Osteoblast (primary cell): Measurements from ENCODE around the gene SLC2A13. TPM values are rescaled to one million over a fixed set of nuclear protein-coding genes. Genes with fewer than 3 reads are reported as not detected.

Experiments
- DNase-seq: peaks from one replicate; pipeline ENCODE4 v3.0.0; 2011; ENCODE audit warnings: low spot score, mixed read lengths; ENCODE audit not compliant: insufficient read length; ENCODE audit errors: missing footprints
- H2AFZ ChIP-seq: 2 replicates; pipeline ENCODE4 v1.6.0; 2011; ENCODE audit warnings: mild to moderate bottlenecking, low read length
- H3K27ac ChIP-seq: 2 replicates; pipeline ENCODE4 v1.5.1; 2011; ENCODE audit warnings: mild to moderate bottlenecking, low read depth, low read length, moderate library complexity
- H3K27me3 ChIP-seq: 2 replicates; pipeline ENCODE4 v1.6.0; 2012; ENCODE audit warnings: mild to moderate bottlenecking, control low read depth, inconsistent platforms, low read length, moderate library complexity; ENCODE audit not compliant: insufficient read depth
- H3K36me3 ChIP-seq: 2 replicates; pipeline ENCODE4 v1.5.1; 2011; ENCODE audit warnings: mild to moderate bottlenecking, low read length, control low read depth, moderate library complexity; ENCODE audit not compliant: insufficient read depth
- H3K4me1 ChIP-seq: 2 replicates; pipeline ENCODE4 v1.5.1; 2011; ENCODE audit warnings: mild to moderate bottlenecking, low read length, control low read depth, moderate library complexity; ENCODE audit not compliant: insufficient read depth
- H3K4me2 ChIP-seq: 2 replicates; pipeline ENCODE4 v1.6.0; 2011; ENCODE audit warnings: mild to moderate bottlenecking, low read length; ENCODE audit not compliant: insufficient read depth
- H3K4me3 ChIP-seq: fragments of 200-600 bp; sonication (generic); 3 replicates; pipeline ENCODE4 v1.5.1; 2012; ENCODE audit warnings: mild to moderate bottlenecking, low read length, inconsistent platforms; ENCODE audit not compliant: insufficient read depth
- H3K79me2 ChIP-seq: 2 replicates; pipeline ENCODE4 v1.6.0; 2012; ENCODE audit warnings: mild to moderate bottlenecking, low read length, control low read depth, inconsistent platforms; ENCODE audit not compliant: insufficient read depth
- H3K9me3 ChIP-seq: 2 replicates; pipeline ENCODE4 v1.5.1; 2011; ENCODE audit warnings: low read depth, low read length, control low read depth
- H4K20me1 ChIP-seq: 2 replicates; pipeline ENCODE4 v1.6.0; 2012; ENCODE audit warnings: mild to moderate bottlenecking, low read length, control low read depth; ENCODE audit not compliant: insufficient read depth
- CTCF ChIP-seq: IDR thresholded peaks from 2 replicates; pipeline ENCODE4 v1.5.1; 2011; ENCODE audit warnings: mild to moderate bottlenecking, low read depth, low read length, moderate library complexity; ENCODE audit errors: extremely low read depth
- total RNA-seq: library from RNA; depleted of rRNA; stranded (reverse); fragments of >200 nt; gene quantifications from 2 replicates; pipeline ENCODE4 v1.2.3, GENCODE V29; 2012

The SLC2A13 gene
- total RNA-seq, 1 donor = 12.3 TPM

GRCh38 chr12:40086471-40086870 lies 19.4 kb downstream of the SLC2A13 start:
- H3K79me2 ChIP-seq = no peaks in the 10 kb centered on the region
- no peak overlapping the region for H3K4me2 ChIP-seq
- H4K20me1 ChIP-seq = no peaks in the 10 kb centered on the region
- no peaks in the 10 kb centered on the region for H3K9me3 ChIP-seq
- no peaks in the 10 kb centered on the region for H3K27me3 ChIP-seq
- no peak overlapping the region for H3K4me3 ChIP-seq
- no peak overlapping the region for H2AFZ ChIP-seq
- H3K36me3 ChIP-seq = no peaks in the 10 kb centered on the region
- no peak for TF ChIP-seq CTCF
- no peaks in the 10 kb centered on the region for H3K4me1 ChIP-seq
- no peak for DNase-seq
- H3K27ac ChIP-seq = no peak overlapping the region

DNA sequence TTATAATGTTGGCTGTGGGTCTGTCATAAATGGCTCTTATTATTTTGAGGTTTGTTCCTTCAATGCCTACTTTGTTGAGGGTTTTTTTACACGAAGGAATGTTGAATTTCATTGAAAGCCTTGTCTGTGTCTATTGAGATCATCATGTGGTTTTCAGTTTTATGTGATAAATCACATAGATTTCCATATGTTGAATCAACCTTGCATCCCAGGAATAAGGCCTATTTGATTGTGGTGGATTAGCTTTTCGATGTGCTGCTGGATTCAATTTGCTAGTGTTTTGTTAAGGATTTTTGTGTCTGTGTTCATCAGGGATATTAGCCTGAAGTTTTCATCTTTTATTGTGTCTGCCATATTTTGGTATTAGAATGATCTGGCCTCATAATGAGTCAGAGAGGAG lies 27.6 kb downstream of the SLC2A13 start:
- H3K27ac ChIP-seq = no peak overlapping the region
- H3K4me1 ChIP-seq = no peaks in the 10 kb centered on the region
- H3K4me3 ChIP-seq = no peak overlapping the region
- H3K4me2 ChIP-seq = no peak overlapping the region
- no peak for DNase-seq
- H2AFZ ChIP-seq = no peak overlapping the region
- no peaks in the 10 kb centered on the region for H3K27me3 ChIP-seq
- H3K9me3 ChIP-seq = no peaks in the 10 kb centered on the region
- no peaks in the 10 kb centered on the region for H3K36me3 ChIP-seq
- H4K20me1 ChIP-seq = no peaks in the 10 kb centered on the region
- no peaks in the 10 kb centered on the region for H3K79me2 ChIP-seq
- no peak for TF ChIP-seq CTCF

DNA sequence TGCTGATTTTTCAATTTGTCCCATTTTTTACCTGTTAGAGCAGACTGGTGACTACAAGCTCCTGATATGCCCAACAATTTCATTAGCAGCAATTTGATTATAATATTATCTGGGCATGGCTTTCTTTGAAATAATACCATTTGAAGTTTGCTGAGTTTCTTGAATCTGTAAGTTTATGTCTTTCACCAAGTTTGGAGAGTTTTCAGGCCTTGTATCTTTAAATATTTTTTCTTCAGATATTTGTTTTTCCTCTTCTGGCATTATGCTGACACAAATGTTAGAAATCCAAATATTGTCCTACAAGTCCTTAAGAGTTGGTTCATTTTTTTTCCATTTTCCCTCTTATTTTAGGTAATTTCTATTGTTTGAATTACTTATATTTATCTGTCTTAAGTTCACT lies 30.4 kb downstream of the SLC2A13 start:
- no peak for DNase-seq
- Histone ChIP-seq H4K20me1 (no peaks in the 10 kb centered on the region), H3K4me3 (no peak overlapping the region), H3K27ac (no peak overlapping the region), H3K4me1 (no peaks in the 10 kb centered on the region), H3K79me2 (no peaks in the 10 kb centered on the region), H3K27me3 (no peaks in the 10 kb centered on the region), H2AFZ (no peak overlapping the region), H3K36me3 (no peaks in the 10 kb centered on the region), H3K9me3 (no peaks in the 10 kb centered on the region), H3K4me2 (no peak overlapping the region)
- TF ChIP-seq CTCF = no peak

DNA sequence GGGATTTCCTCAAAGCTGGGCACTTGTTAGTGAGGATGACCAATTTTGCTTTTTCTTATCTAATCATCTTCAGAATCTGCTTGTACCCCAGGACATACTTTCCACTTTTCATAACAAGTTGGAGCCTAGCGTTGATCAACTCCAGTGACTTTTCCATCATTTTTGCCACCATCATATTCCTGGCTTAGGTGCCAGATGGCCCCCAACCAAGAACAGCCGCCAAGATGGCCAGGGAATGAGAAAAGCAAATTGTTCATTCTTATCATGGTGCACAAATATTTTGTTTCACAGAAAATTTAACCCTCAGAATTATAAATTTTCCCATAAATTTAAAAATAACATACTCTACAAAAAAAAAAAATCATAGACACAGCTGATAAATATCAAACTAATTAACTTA lies 37.5 kb downstream of the SLC2A13 start:
- H3K27ac ChIP-seq = no peak overlapping the region
- H3K9me3 ChIP-seq = no peaks in the 10 kb centered on the region

More for the DNA sequence above, 37.5 kb downstream of the SLC2A13 start:
- no peaks in the 10 kb centered on the region for H3K36me3 ChIP-seq
- H3K27me3 ChIP-seq = no peaks in the 10 kb centered on the region
- H3K4me1 ChIP-seq = no peaks in the 10 kb centered on the region
- no peaks in the 10 kb centered on the region for H3K79me2 ChIP-seq
- TF ChIP-seq CTCF = no peak
- H3K4me2 ChIP-seq = no peak overlapping the region
- no peak for DNase-seq
- H2AFZ ChIP-seq = no peak overlapping the region
- H4K20me1 ChIP-seq = no peaks in the 10 kb centered on the region
- H3K4me3 ChIP-seq = no peak overlapping the region
